Stomach (tissue), 4 donors: ENCODE measurements around the gene RECK.

Experiments used
- CTCF ChIP-seq, 7 experiments: fragments of 450-650 bp in 4 of 7; fragments of 200-600 bp in 3 of 7; sonication (generic) in 3 of 7; IDR thresholded peaks; one replicate each; pipeline ENCODE4 v1.5.1; 2016 to 2019; ENCODE audit warnings: antibody characterized with exemption in 7 of 7, control low read depth in 2 of 7, mild to moderate bottlenecking in 1 of 7
- EP300 ChIP-seq: sonication (generic); formaldehyde crosslinking; IDR thresholded peaks from one replicate; pipeline ENCODE4 v1.6.1; 2017; ENCODE audit warnings: antibody characterized with exemption
- POLR2A ChIP-seq, 4 donors: fragments of 450-650 bp; IDR thresholded peaks; one replicate each; pipeline ENCODE4 v1.6.1; 2016; ENCODE audit warnings: antibody characterized with exemption in 4 of 4, control low read depth in 2 of 4, mild to moderate bottlenecking in 1 of 4, moderate library complexity in 1 of 4

GRCh38 chr9:36141761-36142160 lies 105.0 kb downstream of the RECK start:
- TF ChIP-seq CTCF (IDR thresholded peaks at IDR 0.05) = no peak
- TF ChIP-seq POLR2A (IDR thresholded peaks at IDR 0.05) = no peak
- no peak for TF ChIP-seq EP300
